HG03135 (cell line): Measurements from ENCODE around the gene SOS1.

Experiments
- ATAC-seq: cut with Tn5 transposase; IDR thresholded peaks from one replicate; pipeline ENCODE4 v1.9.1; 2021; ENCODE audit warnings: mild to moderate bottlenecking, moderate library complexity; ENCODE audit not compliant: unreplicated experiment

Gene SOS1

DNA sequence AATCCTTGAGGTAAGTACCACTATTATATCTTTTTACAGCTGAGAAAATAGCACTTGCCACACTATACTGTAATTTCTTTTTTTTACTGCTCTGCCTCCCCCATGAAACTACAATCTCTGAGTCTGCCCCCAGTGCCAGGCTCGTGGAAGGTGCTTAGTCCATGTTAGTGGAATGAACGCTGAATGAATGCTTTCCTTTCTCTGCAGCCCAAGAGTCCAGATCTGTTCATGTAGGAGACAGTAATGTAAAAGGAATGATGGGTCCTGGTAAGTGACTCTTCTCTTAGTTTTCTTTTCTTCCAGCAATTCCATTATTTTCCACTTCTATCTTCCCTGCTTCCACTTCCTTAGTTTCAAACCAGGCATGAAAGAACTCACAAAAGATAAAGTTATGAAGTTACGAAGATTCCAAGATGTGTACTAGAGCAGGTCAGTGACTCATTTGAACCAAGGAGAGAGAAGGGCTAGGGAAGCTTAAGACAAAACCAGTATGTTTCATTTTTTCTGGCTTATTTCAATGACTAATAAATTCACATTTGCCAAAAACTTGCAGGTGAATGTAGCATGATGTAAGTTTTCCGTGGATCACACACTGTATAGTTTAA is 185.2 kb downstream of the SOS1 start:
- no peak for ATAC-seq

DNA sequence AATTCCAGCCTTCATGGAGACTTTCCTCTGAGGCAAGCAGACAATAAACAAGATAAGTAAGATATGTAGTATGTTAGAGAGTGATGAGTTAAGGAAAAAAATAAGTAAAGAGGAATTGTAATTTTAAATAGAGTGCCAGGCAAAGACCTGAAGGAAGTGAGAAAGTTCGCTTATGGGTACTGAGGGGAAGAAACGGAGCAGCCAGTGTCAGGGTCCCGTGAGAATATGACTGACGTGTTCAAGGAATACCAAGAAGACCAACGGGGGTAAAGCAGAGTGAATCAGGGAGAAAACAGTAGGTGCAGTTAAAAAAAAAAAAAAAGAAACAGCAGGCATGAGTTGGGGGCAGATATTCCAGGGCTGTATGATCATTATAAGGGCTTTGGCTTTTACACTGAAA is 186.1 kb downstream of the SOS1 start:
- ATAC-seq, result no peak

DNA sequence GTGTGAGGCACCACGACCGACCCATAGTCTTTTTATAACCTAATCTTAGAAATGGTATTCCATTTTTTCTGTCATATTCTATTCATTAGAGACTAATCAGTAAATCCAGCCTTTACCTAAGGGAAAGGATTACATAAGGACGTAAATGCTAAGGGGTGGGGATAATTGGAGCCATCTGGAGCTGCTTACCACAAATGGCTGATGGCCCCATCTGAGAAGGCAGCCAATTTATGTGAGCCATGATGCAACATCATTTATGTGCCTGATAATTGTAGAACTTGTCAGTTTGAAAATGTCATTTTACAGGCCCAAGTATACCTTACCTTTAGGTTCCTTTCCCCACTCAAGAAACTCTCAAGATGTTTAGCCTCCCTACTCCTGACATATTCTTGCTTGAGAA is 187.2 kb downstream of the SOS1 start:
- ATAC-seq, result no peak

GRCh38 chr2:38932586-38932985 is 188.3 kb downstream of the SOS1 start:
- ATAC-seq, result no peak
